Epithelial cell of esophagus (primary cell): ENCODE data around the gene POMGNT1.

Experiments
- DNase-seq: peaks from one replicate; pipeline ENCODE4 v3.0.0; 2010; ENCODE audit warnings: low read depth
- H3K4me3 ChIP-seq: 2 replicates; pipeline ENCODE4 v1.5.1; 2011; ENCODE audit warnings: mild to moderate bottlenecking, low read length, control low read depth
- CTCF ChIP-seq: IDR thresholded peaks from 2 replicates; pipeline ENCODE4 v1.5.1; 2011; ENCODE audit warnings: low read depth, mild to moderate bottlenecking, low read length, control low read depth, inconsistent platforms; ENCODE audit not compliant: insufficient read depth; ENCODE audit errors: missing control alignments

The POMGNT1 gene

GRCh38 chr1:46218443-46218842 lies 20.2 kb upstream of the POMGNT1 start:
- TF ChIP-seq CTCF = no peak
- no peak overlapping the region for H3K4me3 ChIP-seq
- DNase-seq = peak; percentile 97

- no peak overlapping the region for H3K4me3 ChIP-seq
- no peak for TF ChIP-seq CTCF
- no peak for DNase-seq
Measured at GRCh38 chr1:46215504-46215903, 17.3 kb upstream of the POMGNT1 start.

GRCh38 chr1:46211051-46211450 lies 12.8 kb upstream of the POMGNT1 start:
- no peak overlapping the region for H3K4me3 ChIP-seq
- no peak for TF ChIP-seq CTCF
- DNase-seq = no peak

GRCh38 chr1:46210561-46210960 lies 12.3 kb upstream of the POMGNT1 start:
- no peak overlapping the region for H3K4me3 ChIP-seq
- DNase-seq = no peak
- TF ChIP-seq CTCF = no peak

- TF ChIP-seq CTCF = no peak
- H3K4me3 ChIP-seq = no peak overlapping the region
- DNase-seq = no peak
Measured at GRCh38 chr1:46206399-46206798, 8.2 kb upstream of the POMGNT1 start.

GRCh38 chr1:46205791-46206190 lies 7.6 kb upstream of the POMGNT1 start:
- no peak for DNase-seq
- H3K4me3 ChIP-seq = no peak overlapping the region
- TF ChIP-seq CTCF = no peak

GRCh38 chr1:46205141-46205540 lies 6.9 kb upstream of the POMGNT1 start:
- no peak overlapping the region for H3K4me3 ChIP-seq
- no peak for DNase-seq
- TF ChIP-seq CTCF = no peak
